A549 (cell line): Measurements from ENCODE around the gene MPND. TPM values are rescaled to one million over a fixed set of nuclear protein-coding genes. Genes with fewer than 3 reads are reported as not detected.

Source experiments
- ATAC-seq, 2 experiments: fragments of 200-7000 bp in 1 of 2; fragments of >200 bp in 1 of 2; cut with Nextera tagmentation in 1 of 2; cut with Tn5 transposase in 1 of 2; 3 replicates each; pipeline versions ENCODE4 v1.8.0 to v1.9.1; 2018 to 2020; ENCODE audit warnings: mild to moderate bottlenecking in 1 of 2, moderate library complexity in 1 of 2
- CTCF ChIA-PET: fragments of 300-600 bp; sonication (Branson Sonifier 250); formaldehyde crosslinking; extraction: SDS; loops from one replicate; lab custom pipeline; 2021; ENCODE audit warnings: antibody characterized with exemption, inconsistent platforms; lab: Yijun Ruan, JAX
- POLR2A ChIA-PET: fragments of 350-600 bp; formaldehyde crosslinking; extraction: SDS; loops from one replicate; lab custom pipeline; 2021; ENCODE audit warnings: antibody characterized with exemption, inconsistent platforms; lab: Yijun Ruan, JAX
- DNase-seq, 2 experiments: peaks; one replicate each; pipeline versions ENCODE4 v3.0.0 to v3.0.0-alpha.2; 2011 to 2016; ENCODE audit warnings: low read depth in 1 of 2, low spot score in 1 of 2
- FAIRE-seq: peaks from 2 replicates; lab custom pipeline; 2011; peaks lifted over from hg19 to GRCh38; lab: Jason Lieb, UNC
- H3K27ac ChIP-seq, 2 experiments: fragments of >200 bp; sonication (Bioruptor Twin); formaldehyde crosslinking; 3 replicates each; pipeline ENCODE4 v1.5.1; 2016 to 2017
- H3K4me1 ChIP-seq: fragments of >200 bp; sonication (Bioruptor Twin); formaldehyde crosslinking; 3 replicates; pipeline ENCODE4 v1.6.1; 2016
- H3K4me2 ChIP-seq: fragments of >200 bp; sonication (Bioruptor Twin); formaldehyde crosslinking; 3 replicates; pipeline ENCODE4 v1.6.1; 2016
- H3K4me3 ChIP-seq: fragments of >200 bp; sonication (Bioruptor Twin); formaldehyde crosslinking; 3 replicates; pipeline ENCODE4 v1.5.1; 2016
- H3K9me3 ChIP-seq: fragments of >200 bp; sonication (Bioruptor Twin); formaldehyde crosslinking; 3 replicates; pipeline ENCODE4 v1.6.1; 2016
- ATOH8 ChIP-seq: fragments of 250-450 bp; sonication (Bioruptor Pico); IDR thresholded peaks from 2 replicates; pipeline ENCODE4 v1.5.0; 2020; ENCODE audit warnings: low read depth, mild to moderate bottlenecking, moderate library complexity
- CBX2 ChIP-seq: fragments of 200-600 bp; sonication (generic); IDR thresholded peaks from 2 replicates; pipeline ENCODE4 v1.6.1; 2016; ENCODE audit warnings: low read depth, mild to moderate bottlenecking, borderline replicate concordance
- CHD4 ChIP-seq: fragments of 200-600 bp; sonication (generic); IDR thresholded peaks from 2 replicates; pipeline ENCODE4 v1.6.1; 2016; ENCODE audit warnings: antibody characterized with exemption, mild to moderate bottlenecking, borderline replicate concordance
- CTCF ChIP-seq: fragments of >200 bp; sonication (Bioruptor Twin); formaldehyde crosslinking; IDR thresholded peaks from 3 replicates; pipeline ENCODE4 v1.5.1; 2016
- E2F6 ChIP-seq: IDR thresholded peaks from 2 replicates; pipeline ENCODE4 v1.6.1; 2012; ENCODE audit warnings: low read depth, borderline replicate concordance
- EP300 ChIP-seq, 2 experiments: fragments of >200 bp; sonication (Bioruptor Twin); formaldehyde crosslinking; IDR thresholded peaks; 2 replicates in 1 of 2; 3 replicates in 1 of 2; pipeline ENCODE4 v1.6.1; 2016 to 2017
- GATA3 ChIP-seq: IDR thresholded peaks from 2 replicates; pipeline ENCODE4 v1.6.1; 2012; ENCODE audit warnings: borderline replicate concordance
- HMGXB4 ChIP-seq: fragments of 250-450 bp; sonication (Bioruptor Pico); IDR thresholded peaks from 2 replicates; pipeline ENCODE4 v1.5.0; 2021; ENCODE audit warnings: mild to moderate bottlenecking, moderate library complexity, borderline replicate concordance
- HOXA7 ChIP-seq: fragments of 250-450 bp; sonication (Bioruptor Pico); IDR thresholded peaks from 2 replicates; pipeline ENCODE4 v1.5.0; 2020; ENCODE audit warnings: mild to moderate bottlenecking, moderate library complexity
- HOXB5 ChIP-seq: fragments of 250-450 bp; sonication (Bioruptor Pico); IDR thresholded peaks from 2 replicates; pipeline ENCODE4 v1.5.0; 2020; ENCODE audit warnings: mild to moderate bottlenecking, moderate library complexity
- JUN ChIP-seq, 2 experiments: fragments of >200 bp; sonication (Bioruptor Twin); formaldehyde crosslinking; IDR thresholded peaks; 2 replicates in 1 of 2; 3 replicates in 1 of 2; pipeline ENCODE4 v1.6.1; 2016 to 2017
- KDM5A ChIP-seq: fragments of 200-600 bp; sonication (generic); IDR thresholded peaks from 2 replicates; pipeline ENCODE4 v1.6.1; 2016; ENCODE audit warnings: antibody characterized with exemption, mild to moderate bottlenecking
- NFE2L2 ChIP-seq: fragments of 150-350 bp; conservative IDR thresholded peaks from 2 replicates; pipeline ENCODE4 v1.6.1; 2014; ENCODE audit warnings: low read length
- NPAS2 ChIP-seq: fragments of 250-450 bp; sonication (Bioruptor Pico); IDR thresholded peaks from 2 replicates; pipeline ENCODE4 v1.8.0; 2022; ENCODE audit warnings: mild to moderate bottlenecking, moderate library complexity, borderline replicate concordance
- PHF8 ChIP-seq: fragments of 200-600 bp; sonication (generic); IDR thresholded peaks from 2 replicates; pipeline ENCODE4 v1.6.1; 2016; ENCODE audit warnings: low read depth, mild to moderate bottlenecking, antibody characterized with exemption, moderate library complexity, borderline replicate concordance
- POLR2AphosphoS2 ChIP-seq: conservative IDR thresholded peaks from 2 replicates; pipeline ENCODE4 v1.6.1; 2012; ENCODE audit warnings: low read length, improper control_type of control experiment, inconsistent platforms
- RCOR1 ChIP-seq: fragments of 150-350 bp; IDR thresholded peaks from 2 replicates; pipeline ENCODE4 v1.6.1; 2014; ENCODE audit warnings: antibody characterized with exemption, low read length, low read depth
- RNF2 ChIP-seq: fragments of 200-600 bp; sonication (generic); IDR thresholded peaks from 2 replicates; pipeline ENCODE4 v1.6.1; 2016; ENCODE audit warnings: low read depth, mild to moderate bottlenecking, antibody characterized with exemption, moderate library complexity, borderline replicate concordance
- TP53 ChIP-seq: fragments of 250-450 bp; sonication (Bioruptor Pico); IDR thresholded peaks from 2 replicates; pipeline ENCODE4 v1.5.0; 2021; ENCODE audit warnings: mild to moderate bottlenecking, moderate library complexity
- USF2 ChIP-seq: fragments of 450-650 bp; IDR thresholded peaks from 2 replicates; pipeline ENCODE4 v1.6.1; 2014; ENCODE audit warnings: antibody characterized with exemption
- ZC3H11A ChIP-seq: fragments of 450-650 bp; IDR thresholded peaks from 2 replicates; pipeline ENCODE4 v1.6.1; 2014; ENCODE audit warnings: antibody characterized with exemption, mild to moderate bottlenecking
- ZNF302 ChIP-seq: fragments of 250-450 bp; sonication (Bioruptor Pico); IDR thresholded peaks from 2 replicates; pipeline ENCODE4 v1.9.0; 2021; ENCODE audit warnings: inconsistent platforms, mild to moderate bottlenecking, moderate library complexity
- WGBS: methylation state at CpG from one replicate; pipeline ENCODE4 v1.1.6; 2017; ENCODE audit errors: missing lambda C conversion rate; 5-methylcytosine and 5-hydroxymethylcytosine counted together
- polyA plus RNA-seq, 4 experiments: library from polyadenylated mRNA; depleted of rRNA in 3 of 4; stranded (reverse); fragments of >200 nt; fragmentation: RNase III in 1 of 4; extraction: RNeasy Plus Mini Kit Qiagen cat#74134 plus additional on column Dnase treatment in 1 of 4; gene quantifications; 2 replicates in 3 of 4; 3 replicates in 1 of 4; pipeline ENCODE4 v1.2.3, GENCODE V29; 2011 to 2017
- TF ChIP-seq, protein P1 (sequence below): fragments of >200 bp; sonication (Bioruptor Twin); formaldehyde crosslinking; IDR thresholded peaks from 2 replicates; pipeline ENCODE4 v1.6.1; 2016

The MPND gene
- polyA plus RNA-seq, 2 of the 4 experiments (the other 2 are of a cell fraction), result 3.5 to 14.5 TPM

GRCh38 chr19:4360081-4360569 is 16.8 kb downstream of the MPND start (continued):
- TF ChIP-seq CBX2, result no peak
- no peak for TF ChIP-seq HOXB5 (CRISPR knock-in tag)
- TF ChIP-seq ZNF302 (CRISPR knock-in tag), result no peak
- no peak for TF ChIP-seq POLR2AphosphoS2

DNA sequence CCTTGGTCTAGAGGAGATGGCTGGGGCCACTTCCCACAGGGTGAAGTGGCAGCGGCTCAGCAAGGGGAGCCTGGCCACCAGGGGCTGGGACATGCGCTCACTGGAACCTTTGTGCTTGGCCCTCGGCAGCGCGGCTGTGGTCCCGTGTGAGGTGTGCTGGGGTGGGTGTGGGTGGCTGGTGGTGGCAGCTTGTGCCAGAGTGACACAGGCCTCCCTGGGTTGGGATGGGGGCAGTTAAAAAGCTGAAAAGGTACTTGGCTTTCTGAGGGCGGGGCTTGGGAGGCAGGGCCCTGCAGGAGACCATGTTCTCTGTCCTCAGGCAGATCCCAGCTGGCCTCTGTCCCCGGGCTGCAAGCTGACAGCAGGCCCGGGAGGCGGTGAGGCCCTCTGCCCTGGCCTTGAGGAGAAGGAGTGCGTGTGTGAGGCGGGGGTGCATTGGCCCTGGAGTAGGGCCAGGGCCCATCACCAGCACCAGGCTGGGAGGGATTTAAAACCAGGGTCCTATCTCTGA is 17.3 kb downstream of the MPND start:
- H3K4me2 ChIP-seq, result no peak overlapping the region
- TF ChIP-seq HMGXB4 (CRISPR knock-in tag) (no peak), CHD4 (no peak), USF2 (no peak), RNF2 (no peak), HOXA7 (no peak), RCOR1 (no peak), ATOH8 (CRISPR knock-in tag) (no peak), JUN (IDR thresholded peaks at IDR 0.05) (no peak), PHF8 (no peak), EP300 (IDR thresholded peaks at IDR 0.05) (no peak), ZC3H11A (no peak), TP53 (no peak), NFE2L2 (no peak), E2F6 (no peak), GATA3 (no peak), CTCF (no peak), KDM5A (no peak), NPAS2 (CRISPR knock-in tag) (no peak)
- TF ChIP-seq, protein P1, sequence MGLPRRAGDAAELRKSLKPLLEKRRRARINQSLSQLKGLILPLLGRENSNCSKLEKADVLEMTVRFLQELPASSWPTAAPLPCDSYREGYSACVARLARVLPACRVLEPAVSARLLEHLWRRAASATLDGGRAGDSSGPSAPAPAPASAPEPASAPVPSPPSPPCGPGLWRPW, result no peak
- TF ChIP-seq, all 56 proteins: peak for 0
- ChIA-PET POLR2A (no interaction called here), CTCF (interaction anchor here (1.0 to 6.2 kb wide), 3 partner anchors 12 to 93 kb away, joined by 5 to 51 read pairs (median 5); partner anchors contain the start of gene SH3GL1)
- H3K4me1 ChIP-seq, result peaks cover 14% of the 10 kb centered on the region
- H3K27ac ChIP-seq, result peak overlapping the region in 1 of 2 experiments; percentile 67; a peak in 2 of 6 replicates
- H3K9me3 ChIP-seq, result no peaks in the 10 kb centered on the region
- 52% methylated on average over 4 of the region's 12 CpGs for WGBS
- FAIRE-seq (no peak), DNase-seq (no peak), ATAC-seq (peak in 1 of 2 experiments; percentile 7; a peak in 1 of 6 replicates)
- H3K4me3 ChIP-seq, result no peak overlapping the region
